Stomach (tissue), 4 donors: ENCODE measurements around the gene IMPDH2.

ENCODE experiments used
- CTCF ChIP-seq, 7 experiments: fragments of 450-650 bp in 4 of 7; fragments of 200-600 bp in 3 of 7; sonication (generic) in 3 of 7; IDR thresholded peaks; one replicate each; pipeline ENCODE4 v1.5.1; 2016 to 2019; ENCODE audit warnings: antibody characterized with exemption in 7 of 7, control low read depth in 2 of 7, mild to moderate bottlenecking in 1 of 7
- EP300 ChIP-seq: sonication (generic); formaldehyde crosslinking; IDR thresholded peaks from one replicate; pipeline ENCODE4 v1.6.1; 2017; ENCODE audit warnings: antibody characterized with exemption
- POLR2AphosphoS5 ChIP-seq, 3 donors: sonication (generic); formaldehyde crosslinking; IDR thresholded peaks; one replicate each; pipeline ENCODE4 v1.6.1; 2016; ENCODE audit warnings: antibody characterized with exemption in 3 of 3

GRCh38 chr3:49004352-49005302 is 24.6 kb downstream of the IMPDH2 start:
- no peak for TF ChIP-seq CTCF (IDR thresholded peaks at IDR 0.05)
- TF ChIP-seq POLR2AphosphoS5 (IDR thresholded peaks at IDR 0.05): no peak
- no peak for TF ChIP-seq EP300
